ENCODE results near the gene UNC5CL. TPM values are rescaled to one million over a fixed set of nuclear protein-coding genes. Genes with fewer than 3 reads are reported as not detected.

The UNC5CL gene
- total RNA-seq, 6 donors from 2014 or later: 0.97 to 12.6 (median 2.3) TPM

DNA sequence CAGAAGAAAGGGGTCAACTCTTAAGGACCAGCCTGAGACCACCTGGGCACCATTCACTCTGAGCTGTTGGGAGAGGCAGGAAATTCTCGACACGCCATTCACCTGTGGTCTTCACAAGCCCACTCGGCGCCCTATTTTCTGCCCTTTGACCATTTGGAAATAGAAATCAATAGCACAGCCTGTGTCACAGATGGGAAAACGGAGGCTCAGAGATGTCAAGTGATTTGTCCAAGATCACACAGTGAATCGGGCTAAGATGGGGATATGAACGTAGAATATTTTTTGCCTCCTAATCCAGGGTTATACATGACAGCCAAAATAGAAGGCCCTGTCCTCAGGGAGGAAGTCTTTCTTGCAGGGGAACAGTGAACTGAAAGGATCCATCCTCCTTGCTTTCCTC, 10.9 kb upstream of the UNC5CL start:
- no peak overlapping the region for H3K27ac ChIP-seq
- H3K4me1 ChIP-seq: peaks cover 0 to 6% (median 4%) of the 10 kb centered on the region in 4 donors
- 92 to 95% methylated on average over 7 of the region's 7 CpGs for WGBS, 2 donors
- no peak overlapping the region for H3K4me3 ChIP-seq
- TF ChIP-seq EP300 (IDR thresholded peaks at IDR 0.05): no peak
- TF ChIP-seq POLR2A (IDR thresholded peaks at IDR 0.05): no peak
- TF ChIP-seq POLR2AphosphoS5 (IDR thresholded peaks at IDR 0.05): no peak
- TF ChIP-seq, protein P1, sequence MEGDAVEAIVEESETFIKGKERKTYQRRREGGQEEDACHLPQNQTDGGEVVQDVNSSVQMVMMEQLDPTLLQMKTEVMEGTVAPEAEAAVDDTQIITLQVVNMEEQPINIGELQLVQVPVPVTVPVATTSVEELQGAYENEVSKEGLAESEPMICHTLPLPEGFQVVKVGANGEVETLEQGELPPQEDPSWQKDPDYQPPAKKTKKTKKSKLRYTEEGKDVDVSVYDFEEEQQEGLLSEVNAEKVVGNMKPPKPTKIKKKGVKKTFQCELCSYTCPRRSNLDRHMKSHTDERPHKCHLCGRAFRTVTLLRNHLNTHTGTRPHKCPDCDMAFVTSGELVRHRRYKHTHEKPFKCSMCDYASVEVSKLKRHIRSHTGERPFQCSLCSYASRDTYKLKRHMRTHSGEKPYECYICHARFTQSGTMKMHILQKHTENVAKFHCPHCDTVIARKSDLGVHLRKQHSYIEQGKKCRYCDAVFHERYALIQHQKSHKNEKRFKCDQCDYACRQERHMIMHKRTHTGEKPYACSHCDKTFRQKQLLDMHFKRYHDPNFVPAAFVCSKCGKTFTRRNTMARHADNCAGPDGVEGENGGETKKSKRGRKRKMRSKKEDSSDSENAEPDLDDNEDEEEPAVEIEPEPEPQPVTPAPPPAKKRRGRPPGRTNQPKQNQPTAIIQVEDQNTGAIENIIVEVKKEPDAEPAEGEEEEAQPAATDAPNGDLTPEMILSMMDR (IDR thresholded peaks at IDR 0.05): no peak
- H3K27me3 ChIP-seq: no peaks in the 10 kb centered on the region
- DNase-seq (no peak), ATAC-seq (ENCODE audit: low FRiP score in 2 of 2) (no peak)
- no peaks in the 10 kb centered on the region for H3K36me3 ChIP-seq
- H3K9me3 ChIP-seq: no peaks in the 10 kb centered on the region

DNA sequence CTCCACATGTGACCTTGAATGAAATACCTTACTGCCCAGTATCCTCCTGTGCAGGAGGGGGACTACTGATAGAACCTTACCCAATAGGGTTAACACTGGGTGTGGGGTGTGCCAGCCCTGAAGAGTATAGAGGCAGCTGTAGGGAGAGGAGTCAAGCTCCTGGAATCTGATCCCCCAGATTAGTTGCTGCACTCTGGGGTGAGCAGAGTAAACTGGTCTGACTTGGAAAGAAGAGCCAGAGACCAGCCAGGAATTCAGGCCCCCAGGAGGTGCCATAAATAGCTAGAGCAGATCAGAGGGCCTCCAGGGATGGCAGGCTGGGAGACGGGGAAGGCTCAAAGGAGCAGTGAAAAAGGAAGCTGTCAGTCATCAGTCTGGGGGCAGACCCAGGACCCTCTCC, 10.5 kb upstream of the UNC5CL start:
- DNase-seq (no peak), ATAC-seq (ENCODE audit: low FRiP score in 2 of 2) (no peak)
- TF ChIP-seq, protein P1 (IDR thresholded peaks at IDR 0.05): no peak
- TF ChIP-seq POLR2A (IDR thresholded peaks at IDR 0.05): no peak
- no peak for TF ChIP-seq EP300 (IDR thresholded peaks at IDR 0.05)
- TF ChIP-seq POLR2AphosphoS5 (IDR thresholded peaks at IDR 0.05): no peak
- no peak overlapping the region for H3K27ac ChIP-seq
- peaks cover 0 to 6% (median 4%) of the 10 kb centered on the region in 4 donors for H3K4me1 ChIP-seq
- H3K27me3 ChIP-seq: no peaks in the 10 kb centered on the region
- no peaks in the 10 kb centered on the region for H3K9me3 ChIP-seq
- no peaks in the 10 kb centered on the region for H3K36me3 ChIP-seq
- WGBS, 2 donors: 70 to 82% methylated on average over 1 of the region's 1 CpG
- no peak overlapping the region for H3K4me3 ChIP-seq

DNA sequence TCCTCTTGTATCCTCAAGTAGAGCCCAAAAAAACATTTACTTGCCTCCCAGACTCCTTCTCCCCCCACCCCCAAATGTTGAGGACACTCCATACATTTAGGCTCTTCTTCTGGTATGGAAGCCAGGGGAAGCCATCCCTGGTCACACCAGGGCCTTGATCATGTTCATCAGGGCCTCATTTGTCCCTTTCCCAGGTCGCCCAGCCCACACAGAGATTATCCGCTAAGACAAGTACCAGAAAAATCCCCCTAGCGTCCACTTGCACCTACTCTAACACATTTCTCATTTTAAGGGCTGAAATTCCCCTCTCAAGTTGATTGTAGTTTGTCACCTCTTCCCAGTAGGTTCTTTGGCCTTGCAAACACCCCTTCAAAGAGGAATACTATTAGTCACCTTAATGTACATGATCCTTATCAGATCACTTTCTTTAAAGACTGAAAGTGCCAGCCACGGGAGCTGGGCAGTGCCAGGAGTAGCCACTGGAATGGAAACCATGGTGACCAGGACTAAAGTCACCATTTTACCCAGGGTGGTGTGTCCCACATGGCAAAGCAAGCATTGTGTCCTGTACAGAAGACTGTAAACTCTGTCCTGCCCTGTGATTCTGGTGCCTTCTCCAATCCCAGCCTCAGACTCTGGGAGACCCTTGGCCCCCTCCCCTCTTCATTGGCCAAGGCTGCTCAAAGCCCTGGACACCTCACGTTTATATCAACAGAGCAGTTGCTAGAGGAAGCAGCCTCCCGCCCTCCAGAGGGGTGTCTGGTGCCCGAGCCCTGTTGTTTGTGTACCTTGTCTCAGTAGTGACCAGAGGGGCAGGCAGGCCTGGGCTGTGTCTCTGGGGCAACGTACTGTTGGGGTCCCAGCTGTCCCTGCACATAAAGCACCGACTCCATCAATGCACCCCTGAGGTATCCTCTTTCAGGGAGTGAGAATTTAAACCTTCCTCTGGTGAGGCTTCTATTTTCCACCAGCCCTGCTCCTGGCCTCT, 9.0 kb upstream of the UNC5CL start:
- Histone ChIP-seq H3K36me3 (no peaks in the 10 kb centered on the region), H3K4me1 (peaks cover 0 to 6% (median 4%) of the 10 kb centered on the region in 4 donors), H3K27ac (no peak overlapping the region), H3K27me3 (no peaks in the 10 kb centered on the region), H3K9me3 (no peaks in the 10 kb centered on the region), H3K4me3 (no peak overlapping the region)
- no peak for TF ChIP-seq EP300 (IDR thresholded peaks at IDR 0.05)
- TF ChIP-seq, protein P1 (IDR thresholded peaks at IDR 0.05): no peak
- no peak for TF ChIP-seq POLR2A (IDR thresholded peaks at IDR 0.05)
- TF ChIP-seq POLR2AphosphoS5 (IDR thresholded peaks at IDR 0.05): no peak
- DNase-seq (no peak), ATAC-seq (ENCODE audit: low FRiP score in 2 of 2) (no peak)
- WGBS, 2 donors: 67 to 72% methylated on average over 7 to 9 of the region's 9 CpGs

- no peak for DNase-seq
- 93 to 94% methylated on average over 2 of the region's 2 CpGs for WGBS, 2 donors
- no peak overlapping the region for H3K27ac ChIP-seq
Observed at GRCh38 chr6:41047306-41047705, 8.3 kb upstream of the UNC5CL start.

More at GRCh38 chr6:41047306-41047705, 8.3 kb upstream of the UNC5CL start:
- Histone ChIP-seq H3K27me3 (no peaks in the 10 kb centered on the region), H3K9me3 (no peaks in the 10 kb centered on the region), H3K4me3 (no peak overlapping the region), H3K4me1 (peaks cover 0 to 6% (median 4%) of the 10 kb centered on the region in 4 donors), H3K36me3 (no peaks in the 10 kb centered on the region)
- TF ChIP-seq POLR2A (IDR thresholded peaks at IDR 0.05) (no peak), POLR2AphosphoS5 (IDR thresholded peaks at IDR 0.05) (no peak), EP300 (IDR thresholded peaks at IDR 0.05) (no peak)
- TF ChIP-seq, protein P1 (IDR thresholded peaks at IDR 0.05): no peak
- ATAC-seq (ENCODE audit: low FRiP score in 2 of 2): no peak

All from upper lobe of left lung (tissue), 6 donors.